Measurements from ENCODE around the gene TUBG1.
"Not testable (repeated sequence)": the region's sequence is repeated elsewhere in the genome, so short reads cannot be mapped to it uniquely, and the experiment has no call there.

TUBG1 gene

GRCh38 chr17:42578282-42578869 is 31.1 kb upstream of the TUBG1 start:
- peak; percentile 63 to 80 (median 65) for DNase-seq (ENCODE audit: low read depth in 2 of 3, low spot score in 1 of 3)

- DNase-seq (ENCODE audit: low read depth in 2 of 3, low spot score in 1 of 3), result no peak
Observed at GRCh38 chr17:42579794-42580551, 29.5 kb upstream of the TUBG1 start.

- no peak for DNase-seq (ENCODE audit: low read depth in 2 of 3, low spot score in 1 of 3)
Observed at GRCh38 chr17:42581744-42582270, 27.7 kb upstream of the TUBG1 start.

GRCh38 chr17:42584880-42585279 is 24.6 kb upstream of the TUBG1 start:
- DNase-seq (ENCODE audit: low read depth in 2 of 3, low spot score in 1 of 3), result no peak

- no peak for DNase-seq (ENCODE audit: low read depth in 2 of 3, low spot score in 1 of 3)
Observed at GRCh38 chr17:42585353-42585752, 24.1 kb upstream of the TUBG1 start.

- DNase-seq (ENCODE audit: low read depth in 2 of 3, low spot score in 1 of 3), result no peak
Observed at GRCh38 chr17:42586514-42587230, 22.8 kb upstream of the TUBG1 start.

- no peak for DNase-seq (ENCODE audit: low read depth in 2 of 3, low spot score in 1 of 3)
Observed at GRCh38 chr17:42590886-42591285, 18.6 kb upstream of the TUBG1 start.

GRCh38 chr17:42591411-42591810 is 18.1 kb upstream of the TUBG1 start:
- no peak for DNase-seq (ENCODE audit: low read depth in 2 of 3, low spot score in 1 of 3)

- no peak for DNase-seq (ENCODE audit: low read depth in 2 of 3, low spot score in 1 of 3)
Observed at GRCh38 chr17:42596386-42596785, 13.1 kb upstream of the TUBG1 start.

- DNase-seq (ENCODE audit: low read depth in 2 of 3, low spot score in 1 of 3), result no peak
Observed at GRCh38 chr17:42598905-42599304, 10.6 kb upstream of the TUBG1 start.

GRCh38 chr17:42603318-42603717 is 6.2 kb upstream of the TUBG1 start:
- DNase-seq (ENCODE audit: low read depth in 2 of 3, low spot score in 1 of 3), result no peak

GRCh38 chr17:42607769-42608168 is 1.7 kb upstream of the TUBG1 start:
- DNase-seq (ENCODE audit: low read depth in 2 of 3, low spot score in 1 of 3), result no peak

GRCh38 chr17:42608305-42609181 is 940 bp upstream of the TUBG1 start:
- no peak for DNase-seq (ENCODE audit: low read depth in 2 of 3, low spot score in 1 of 3)

- DNase-seq (ENCODE audit: low read depth in 2 of 3, low spot score in 1 of 3), result peak in 1 of 3 donors; percentile 6
Observed at GRCh38 chr17:42609814-42610801, 625 bp downstream of the TUBG1 start.

- no peak for DNase-seq (ENCODE audit: low read depth in 2 of 3, low spot score in 1 of 3)
Observed at GRCh38 chr17:42612013-42612412, 2.5 kb downstream of the TUBG1 start.

GRCh38 chr17:42613699-42614295 is 4.3 kb downstream of the TUBG1 start:
- DNase-seq (ENCODE audit: low read depth in 2 of 3, low spot score in 1 of 3), result no peak

- DNase-seq (ENCODE audit: low read depth in 2 of 3, low spot score in 1 of 3), result no peak
Observed at GRCh38 chr17:42617956-42618431, 8.5 kb downstream of the TUBG1 start.

GRCh38 chr17:42618442-42619150 is 9.1 kb downstream of the TUBG1 start:
- DNase-seq (ENCODE audit: low read depth in 2 of 3, low spot score in 1 of 3), result no peak

GRCh38 chr17:42621987-42622386 is 12.5 kb downstream of the TUBG1 start:
- DNase-seq (ENCODE audit: low read depth in 2 of 3, low spot score in 1 of 3), result not testable (repeated sequence)

Data from stimulated activated CD4-positive, alpha-beta T cell treated with anti-CD3 and anti-CD28 coated beads, Interleukin-12 subunit alpha, Interleukin-12 subunit beta, amount 100 ng/mL, for 48 hours (primary cell).